OCI-LY1 (cell line): Measurements from ENCODE around the gene MYORG.

Experiments used
- CTCF ChIP-seq: fragments of 200-600 bp; sonication (generic), shearing (Covaris generic); IDR thresholded peaks from 2 replicates; pipeline ENCODE4 v1.5.1; 2017; ENCODE audit warnings: mild to moderate bottlenecking, antibody characterized with exemption, low read length, moderate library complexity, mixed read lengths
- EZH2 ChIP-seq: fragments of 200-600 bp; sonication (generic), shearing (Covaris generic); IDR thresholded peaks from 2 replicates; pipeline ENCODE4 v1.8.0; 2017; ENCODE audit warnings: borderline replicate concordance, mixed run types, mild to moderate bottlenecking, antibody characterized with exemption, low read length, moderate library complexity, mixed read lengths

GRCh38 chr9:34365282-34365681 lies 11.4 kb downstream of the MYORG start:
- TF ChIP-seq CTCF (no peak), EZH2 (no peak)
